HG03064 (cell line): ENCODE results near the gene GFI1B.
"Not testable (repeated sequence)": the region's sequence is repeated elsewhere in the genome, so short reads cannot be mapped to it uniquely, and the experiment has no call there.

Experiments used
- ATAC-seq: cut with Tn5 transposase; IDR thresholded peaks from one replicate; pipeline ENCODE4 v1.9.1; 2021; ENCODE audit warnings: low read depth; ENCODE audit not compliant: unreplicated experiment

Gene GFI1B

DNA sequence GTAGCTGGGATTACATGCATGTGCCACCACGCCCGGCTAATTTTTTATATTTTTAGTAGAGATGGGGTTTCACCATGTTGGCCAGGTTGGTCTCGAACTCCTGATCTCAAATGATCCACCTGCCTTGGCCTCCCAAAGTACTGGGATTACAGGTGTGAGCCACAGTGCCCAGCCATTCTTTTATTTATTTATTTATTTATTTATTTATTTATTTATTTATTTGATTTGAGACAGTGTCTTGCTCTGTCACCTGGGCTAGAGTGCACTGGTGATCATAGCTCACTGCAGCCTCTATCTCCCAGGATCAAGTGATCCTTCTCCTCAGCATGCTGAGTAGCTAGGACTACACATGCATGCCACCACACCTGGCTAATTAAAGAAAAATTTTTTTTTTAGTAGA, 10.6 kb upstream of the GFI1B start:
- ATAC-seq: not testable (repeated sequence)

DNA sequence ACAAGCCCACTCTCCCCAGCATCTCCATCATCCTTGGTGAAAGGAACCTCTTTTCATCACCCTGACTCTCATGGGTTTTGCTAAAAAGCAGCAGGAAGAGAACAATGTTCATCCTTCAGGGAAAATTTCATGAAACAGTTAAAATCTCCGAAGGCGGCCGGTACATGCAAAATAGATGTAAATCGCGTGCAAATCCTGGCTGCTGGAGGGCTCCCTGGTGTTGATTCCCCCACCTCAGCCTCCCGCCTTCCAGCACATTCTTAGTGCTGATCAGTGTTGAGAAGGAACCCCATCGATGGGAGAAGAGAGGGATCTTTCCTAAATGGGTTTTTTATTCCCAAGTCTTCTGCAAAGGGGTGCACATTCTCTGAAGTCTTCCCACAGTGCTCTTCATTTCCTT, 8.7 kb upstream of the GFI1B start:
- ATAC-seq: no peak

DNA sequence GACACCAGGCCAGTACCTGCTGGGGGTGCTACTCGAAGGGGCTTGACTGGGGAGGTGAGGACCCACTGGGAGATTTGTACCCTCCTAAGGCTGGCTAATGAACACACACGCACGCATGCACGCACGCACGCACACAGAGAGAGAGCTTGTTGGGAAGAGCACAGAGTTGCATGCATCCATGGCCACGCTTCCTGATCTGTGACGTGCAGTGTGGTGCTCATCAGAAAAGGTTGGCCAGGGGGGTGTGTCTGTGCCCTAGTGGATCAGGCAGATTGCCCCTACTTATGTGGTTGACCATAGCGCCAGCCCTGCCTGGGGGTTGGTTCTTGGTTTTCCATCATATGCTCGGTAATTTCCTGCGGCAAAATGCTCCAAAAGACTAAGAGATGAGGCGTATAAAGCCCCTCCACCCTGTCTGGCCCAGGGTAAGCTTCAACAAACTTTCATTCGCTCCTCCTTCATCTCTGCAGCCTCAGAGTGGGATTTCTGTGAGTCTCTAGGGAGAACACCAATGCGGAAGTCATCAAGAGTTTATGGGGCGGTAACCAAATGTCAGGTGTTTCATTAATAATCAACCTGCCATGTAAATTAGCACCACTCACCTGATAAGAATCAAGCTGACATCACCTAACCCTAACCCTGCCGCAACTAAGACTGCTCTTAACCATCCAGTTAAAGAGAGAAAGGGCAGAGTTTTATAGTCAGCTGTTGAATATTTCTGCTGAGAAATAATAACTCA, 8.0 kb upstream of the GFI1B start:
- no peak for ATAC-seq

DNA sequence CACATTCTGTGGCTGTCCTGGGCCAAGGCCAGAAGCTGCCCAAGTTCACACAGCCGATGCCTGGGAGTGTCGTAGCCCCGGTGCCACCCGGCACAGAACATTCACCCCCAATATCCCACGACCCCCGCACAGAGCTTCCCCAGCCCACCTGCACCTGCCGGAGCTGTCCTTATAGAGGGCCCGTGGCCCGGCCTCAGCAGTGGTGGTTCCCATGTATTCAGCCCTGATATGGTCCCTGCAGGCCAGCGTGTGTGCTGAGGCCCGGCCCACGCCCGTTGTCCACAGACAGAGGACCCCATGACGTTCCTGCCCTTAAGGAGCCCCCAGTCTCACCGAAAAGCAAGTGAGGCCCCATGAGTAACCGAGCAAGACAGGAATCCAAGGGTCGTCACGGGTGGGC, 5.3 kb upstream of the GFI1B start:
- no peak for ATAC-seq

DNA sequence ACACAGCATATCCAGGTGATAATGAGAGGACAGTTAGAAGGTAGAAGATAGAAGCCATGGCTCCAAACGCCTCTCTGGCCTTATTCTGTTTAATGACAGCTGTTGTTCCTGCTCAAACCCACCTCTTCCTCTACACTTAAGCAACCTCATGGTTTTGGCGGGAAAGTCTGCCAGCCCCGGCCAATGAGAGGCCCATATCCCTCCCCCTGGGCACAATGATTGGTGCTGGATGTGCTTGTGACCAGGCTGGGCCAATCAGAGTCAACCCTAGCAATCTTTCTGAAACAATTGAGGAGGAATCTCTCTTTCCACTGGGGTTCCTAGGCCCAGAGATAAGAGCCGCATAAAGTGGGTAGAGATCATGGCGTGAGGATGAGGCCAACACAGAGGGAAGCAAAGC, 4.8 kb upstream of the GFI1B start:
- ATAC-seq: no peak

DNA sequence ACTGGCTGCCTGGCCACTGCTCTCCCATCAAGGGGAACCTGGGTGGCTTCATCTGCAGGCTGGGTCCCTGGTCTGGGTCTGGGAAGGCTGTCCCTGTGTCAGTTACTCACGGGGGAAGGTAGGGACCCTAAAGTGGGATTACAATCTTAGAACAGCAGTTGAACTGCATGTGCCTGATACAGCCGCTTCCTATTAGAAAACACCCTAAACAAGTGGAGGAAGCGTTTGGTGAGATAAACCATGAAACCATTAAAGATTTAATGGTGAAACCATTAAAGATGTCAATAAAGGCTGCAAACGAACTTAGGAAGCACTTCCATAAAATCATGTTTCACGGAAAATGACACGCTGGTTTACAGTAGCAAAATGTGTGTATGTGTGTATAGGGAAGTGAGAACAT, 2.5 kb upstream of the GFI1B start:
- no peak for ATAC-seq

DNA sequence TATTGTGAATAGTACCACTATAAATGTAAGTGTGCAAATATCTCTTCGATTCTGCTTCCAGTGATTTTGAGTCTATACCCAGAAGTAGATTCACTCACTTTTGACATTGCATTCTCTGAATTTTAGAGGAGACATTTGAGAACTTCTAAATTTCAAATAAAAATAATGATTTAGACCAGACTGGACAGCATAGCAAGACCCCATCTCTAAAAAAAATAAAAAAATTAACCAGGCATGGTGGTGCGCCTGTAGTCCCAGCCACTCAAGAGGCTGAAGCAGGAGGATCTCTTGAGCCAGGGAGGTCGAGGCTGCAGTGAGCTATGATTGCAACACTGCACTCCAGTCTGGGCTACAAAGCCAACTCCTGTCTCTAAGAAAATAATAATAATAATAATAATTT, 1.9 kb upstream of the GFI1B start:
- ATAC-seq: no peak

DNA sequence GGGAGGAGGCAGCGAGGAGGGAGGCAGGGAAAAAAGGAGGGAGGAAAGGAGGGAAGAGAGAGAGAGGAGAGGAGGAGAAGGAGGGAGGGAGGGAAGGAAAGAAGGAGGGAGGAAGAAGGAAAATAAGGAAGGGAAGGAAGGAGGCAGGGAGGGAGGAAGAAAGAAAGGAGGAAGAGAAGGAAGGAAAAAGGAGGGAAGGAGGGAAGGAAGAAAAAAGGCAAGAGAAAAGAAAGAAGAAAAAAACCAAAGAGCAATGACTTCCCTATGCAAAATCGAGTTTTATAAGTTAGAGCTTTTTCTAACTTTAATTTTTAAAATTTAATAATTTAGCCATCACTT, 413 bp upstream of the GFI1B start:
- no peak for ATAC-seq

DNA sequence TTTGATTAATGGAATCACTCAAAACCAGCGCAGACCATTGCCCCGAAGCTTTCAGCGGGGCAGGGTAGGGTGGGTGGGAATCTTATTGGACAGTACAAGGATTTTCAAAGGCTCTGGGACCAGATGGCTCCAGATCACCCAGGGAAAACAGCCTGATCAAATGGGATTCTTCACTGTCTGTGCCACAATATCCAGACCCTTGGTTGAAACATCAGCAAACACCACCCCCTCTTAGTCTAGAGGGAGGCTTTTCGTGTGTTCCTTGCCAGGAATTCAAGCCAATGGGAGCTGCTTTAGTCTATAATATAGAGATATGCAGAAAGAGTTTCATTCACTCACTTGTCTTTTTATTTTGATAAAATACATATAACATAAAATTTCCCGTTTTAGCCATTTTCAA, 1.7 kb downstream of the GFI1B start:
- no peak for ATAC-seq

DNA sequence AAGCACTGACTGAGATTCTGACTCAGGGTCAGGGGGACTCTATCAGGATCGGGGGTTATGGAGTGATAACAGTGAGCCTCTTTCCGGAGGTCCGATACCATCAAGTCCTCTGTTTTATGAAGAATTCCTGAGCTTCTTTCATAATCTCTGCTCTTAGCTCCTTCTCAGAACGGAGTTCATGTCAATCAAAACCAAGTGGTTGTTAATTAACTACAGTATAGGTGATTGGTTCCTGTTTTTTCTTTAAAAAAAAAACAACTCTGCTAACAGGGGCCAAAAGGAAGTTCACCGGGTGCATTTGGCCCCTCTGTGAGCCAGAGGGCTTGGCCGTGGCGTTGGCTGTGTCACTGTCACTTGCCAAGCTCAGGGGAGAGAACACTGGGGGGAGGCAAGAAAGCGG, 4.0 kb downstream of the GFI1B start:
- ATAC-seq: no peak

DNA sequence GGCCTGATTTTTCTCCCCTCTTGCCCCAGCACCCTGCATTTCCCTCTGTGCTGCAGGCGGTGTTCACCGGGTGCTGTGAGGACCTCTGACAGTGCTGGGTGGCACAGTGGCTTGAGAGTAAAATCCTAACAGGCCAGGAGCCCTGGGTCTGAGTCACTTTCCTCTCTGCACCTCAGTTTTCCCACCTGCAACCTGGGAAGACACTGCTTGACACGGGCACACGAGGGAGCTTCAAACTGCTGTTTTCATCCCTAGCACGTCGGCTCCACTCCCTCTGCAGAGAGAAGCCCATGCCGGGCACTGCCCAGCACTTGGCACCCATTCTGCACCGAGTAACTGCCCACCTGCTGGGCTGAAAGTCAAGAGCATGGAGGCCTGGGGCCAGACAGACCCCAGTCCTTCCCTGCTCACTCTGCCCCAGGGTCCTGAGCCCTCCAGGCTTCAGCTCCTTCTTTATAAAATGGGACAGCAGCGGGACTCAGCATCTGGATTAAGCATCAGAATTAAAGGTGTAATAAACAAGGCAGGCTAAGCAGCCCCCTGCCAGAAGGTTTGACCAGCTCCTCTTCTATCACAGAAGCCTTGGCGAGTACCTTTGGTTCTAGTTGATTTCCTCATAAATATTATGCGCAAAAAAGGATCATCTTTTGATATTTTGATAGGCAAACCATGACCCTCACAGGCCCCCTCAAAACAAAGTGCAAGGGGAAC, 5.2 kb downstream of the GFI1B start:
- no peak for ATAC-seq

DNA sequence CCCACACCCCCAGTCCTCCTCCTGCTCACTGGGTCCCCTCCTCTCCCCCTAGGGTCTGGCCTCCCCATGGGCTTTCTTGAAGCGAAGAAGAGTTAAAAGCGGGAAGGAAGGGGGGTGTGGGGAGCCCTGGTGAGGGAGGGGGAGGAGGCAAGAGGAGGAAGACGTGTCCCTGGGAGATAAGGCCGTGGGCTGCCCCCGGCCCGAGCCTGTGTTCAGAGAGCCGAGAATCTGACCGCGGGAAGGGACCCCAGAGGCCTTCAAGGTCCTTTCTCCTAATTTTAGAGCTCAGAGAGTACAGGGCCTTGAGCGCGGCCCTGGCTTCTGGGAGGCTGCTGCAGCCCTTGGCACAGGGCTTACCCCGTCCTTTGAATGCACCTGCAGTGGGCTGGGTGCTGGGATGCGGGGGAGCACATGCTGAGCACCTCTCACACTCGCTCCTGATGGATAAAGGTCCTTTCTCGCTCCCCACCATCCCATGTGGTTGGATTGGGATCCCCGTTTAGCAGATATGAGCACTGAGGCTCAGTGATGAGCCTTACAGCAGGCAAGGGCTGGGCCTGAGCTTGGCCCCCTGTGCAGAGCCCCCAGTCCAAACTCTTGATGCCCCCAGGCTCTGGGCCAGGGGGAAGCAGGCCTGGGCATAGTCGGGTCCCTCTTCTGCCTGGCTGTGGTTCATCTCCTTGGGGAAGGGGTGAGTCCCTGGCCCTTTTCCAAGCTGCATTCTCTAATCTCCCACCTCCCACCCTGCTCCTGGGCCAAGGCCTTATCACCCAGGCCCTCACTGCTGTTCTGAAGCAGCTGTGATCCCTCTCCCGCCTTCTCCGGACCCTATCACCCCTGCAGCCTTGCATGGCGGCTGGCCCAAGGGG, 5.9 kb downstream of the GFI1B start:
- ATAC-seq: no peak

DNA sequence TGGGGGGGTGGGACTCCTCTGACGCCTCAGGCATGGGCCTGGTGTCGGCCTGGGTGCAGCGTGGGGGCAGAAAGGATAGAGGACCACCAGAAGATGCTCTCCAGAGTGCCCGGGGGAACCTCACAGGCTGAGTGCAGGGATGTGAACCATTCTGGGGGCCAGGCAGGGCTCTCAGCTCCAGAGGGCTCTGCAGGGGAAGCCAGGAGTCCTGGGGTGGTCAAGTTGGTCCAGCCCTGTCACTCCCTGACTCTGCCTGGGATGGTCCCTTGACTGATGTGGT, 6.5 kb downstream of the GFI1B start:
- ATAC-seq: no peak

DNA sequence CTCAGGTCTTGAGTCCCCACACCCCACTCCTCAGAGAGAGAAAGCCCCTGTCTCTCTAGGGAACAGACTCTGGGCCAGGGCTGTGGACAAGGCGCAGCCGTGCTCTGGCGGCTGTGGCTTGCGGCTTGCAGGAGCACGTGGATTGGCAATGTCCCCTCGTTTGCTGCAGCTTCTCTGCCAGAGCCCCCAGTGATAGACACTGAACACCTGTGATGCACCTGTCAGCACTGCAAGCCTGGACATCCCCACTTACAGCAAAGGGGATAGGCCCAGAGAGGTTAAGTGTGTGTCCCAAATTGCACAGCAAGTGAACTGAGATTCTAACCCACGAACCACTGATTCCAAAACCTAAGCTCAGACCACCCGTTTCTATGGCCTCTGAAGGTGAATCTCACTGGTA, 7.0 kb downstream of the GFI1B start:
- no peak for ATAC-seq

DNA sequence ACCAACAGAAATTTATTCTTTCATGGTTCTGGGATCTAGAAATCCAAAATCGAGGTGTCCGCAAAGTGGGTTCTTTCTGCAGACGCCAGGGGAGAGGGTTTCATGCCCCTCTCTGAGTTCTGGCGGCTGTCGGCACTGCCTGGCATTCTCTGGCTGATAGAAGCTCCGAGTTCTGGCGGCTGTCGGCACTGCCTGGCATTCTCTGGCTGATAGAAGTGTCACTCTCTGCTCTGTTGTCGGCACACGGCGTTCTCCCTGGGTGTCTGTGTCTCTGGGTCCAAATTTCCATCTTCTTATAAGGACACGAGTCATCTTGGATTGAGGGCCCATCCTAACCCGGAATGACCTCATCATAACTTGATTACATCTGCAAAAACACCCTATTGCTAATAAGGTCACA, 7.6 kb downstream of the GFI1B start:
- no peak for ATAC-seq

DNA sequence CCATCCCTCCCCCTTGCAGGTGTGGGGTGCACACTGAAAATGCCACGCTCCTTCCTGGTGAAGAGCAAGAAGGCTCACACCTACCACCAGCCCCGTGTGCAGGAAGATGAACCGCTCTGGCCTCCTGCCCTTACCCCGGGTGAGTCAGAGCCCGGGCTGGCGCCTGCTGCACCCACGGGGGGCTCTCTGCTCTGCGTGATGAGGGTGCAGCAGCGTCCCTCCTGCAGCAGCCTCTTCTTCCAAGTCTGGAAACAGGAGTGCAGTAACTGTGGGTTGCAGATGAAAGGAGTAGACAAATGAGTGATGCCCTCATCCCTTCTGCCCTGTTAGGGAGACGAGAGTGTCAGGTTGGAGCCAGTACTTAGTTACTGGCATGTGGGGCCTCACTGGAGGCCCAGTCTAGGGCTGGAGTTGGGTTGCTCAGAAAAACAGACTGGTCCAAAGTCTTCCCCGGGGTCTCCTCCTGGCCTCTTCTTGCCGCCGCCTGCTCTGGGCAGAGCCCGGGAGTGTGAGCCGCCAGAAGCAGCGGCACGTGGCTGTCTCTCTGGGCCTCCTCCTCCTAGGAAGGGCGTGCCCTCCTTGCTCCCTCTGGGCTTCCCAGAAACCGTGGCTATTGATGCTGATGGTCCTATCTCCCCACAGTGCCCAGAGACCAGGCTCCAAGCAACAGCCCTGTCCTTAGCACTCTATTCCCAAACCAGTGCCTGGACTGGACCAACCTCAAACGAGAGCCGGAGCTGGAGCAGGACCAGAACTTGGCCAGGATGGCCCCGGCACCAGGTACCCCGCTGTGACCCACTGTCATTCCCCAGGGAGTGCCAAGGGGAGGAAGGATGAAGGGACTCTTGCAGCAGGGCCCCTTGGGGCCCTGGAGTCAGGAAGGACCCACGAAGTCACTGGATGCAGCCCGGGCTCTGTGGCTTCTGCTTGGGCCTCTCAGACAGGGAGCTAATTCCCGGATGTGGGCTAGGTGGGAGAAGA, 8.4 kb downstream of the GFI1B start:
- ATAC-seq: no peak

DNA sequence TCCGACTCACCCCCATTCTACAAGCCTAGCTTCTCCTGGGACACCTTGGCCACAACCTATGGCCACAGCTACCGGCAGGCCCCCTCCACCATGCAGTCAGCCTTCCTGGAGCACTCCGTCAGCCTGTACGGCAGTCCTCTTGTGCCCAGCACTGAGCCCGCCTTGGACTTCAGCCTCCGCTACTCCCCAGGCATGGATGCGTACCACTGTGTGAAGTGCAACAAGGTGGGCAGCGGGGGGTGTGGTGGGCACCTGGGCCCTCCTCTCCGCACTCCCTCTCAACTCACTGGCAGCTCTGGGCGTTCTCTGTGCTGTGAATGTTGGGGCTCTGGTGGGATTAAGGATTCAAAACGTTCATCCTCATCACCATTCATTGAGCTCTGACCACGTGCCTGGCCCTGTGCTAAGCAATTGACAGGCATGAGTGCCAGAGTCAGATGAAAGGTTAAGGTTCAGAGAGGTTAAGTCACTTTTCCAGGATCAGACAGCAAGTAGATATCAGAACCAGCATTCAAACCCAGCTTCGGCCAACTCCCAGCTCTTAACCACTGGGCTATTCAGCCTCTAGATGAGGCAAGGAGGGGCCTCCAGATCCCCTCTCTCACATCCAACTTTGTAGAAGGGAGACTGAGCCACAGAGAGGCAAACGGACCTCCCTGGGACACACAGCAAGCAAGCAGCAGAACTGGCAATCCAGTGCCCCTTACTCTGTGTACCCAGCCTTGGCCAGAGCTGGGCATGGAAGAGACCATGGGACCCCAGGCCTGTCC, 9.9 kb downstream of the GFI1B start:
- ATAC-seq: no peak

DNA sequence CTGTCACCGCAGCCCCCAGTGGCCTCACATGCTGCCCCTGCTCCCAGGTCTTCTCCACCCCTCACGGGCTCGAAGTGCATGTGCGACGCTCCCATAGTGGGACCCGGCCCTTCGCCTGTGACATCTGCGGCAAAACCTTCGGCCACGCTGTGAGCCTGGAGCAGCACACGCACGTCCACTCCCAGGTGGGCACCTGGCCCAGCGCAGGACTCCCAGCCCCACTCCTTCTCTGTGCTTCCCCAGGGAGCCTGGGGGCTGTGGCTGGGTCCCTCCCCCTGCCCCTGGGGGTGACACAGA, 10.5 kb downstream of the GFI1B start:
- no peak for ATAC-seq

DNA sequence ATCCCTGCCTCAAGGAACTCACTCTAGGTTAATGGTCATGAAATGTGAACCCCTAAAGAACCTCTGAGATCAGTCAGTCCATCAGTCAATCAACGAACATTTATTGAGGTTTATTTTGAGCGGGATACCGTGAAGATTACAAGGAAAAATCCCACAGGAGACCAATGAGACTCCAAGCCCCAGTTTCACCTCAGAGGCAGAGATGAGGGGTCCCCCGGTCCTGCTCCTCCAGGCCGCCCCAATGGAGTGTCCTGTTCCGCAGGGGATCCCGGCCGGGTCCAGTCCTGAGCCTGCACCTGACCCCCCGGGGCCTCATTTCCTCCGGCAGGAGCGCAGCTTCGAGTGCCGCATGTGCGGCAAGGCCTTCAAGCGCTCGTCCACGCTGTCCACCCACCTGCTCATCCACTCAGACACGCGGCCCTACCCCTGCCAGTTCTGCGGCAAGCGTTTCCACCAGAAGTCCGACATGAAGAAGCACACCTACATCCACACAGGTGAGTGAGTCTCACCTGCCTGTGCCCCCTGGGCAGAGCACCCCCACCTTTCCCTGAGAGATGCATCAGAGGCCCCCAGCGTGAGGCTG, 11.0 kb downstream of the GFI1B start:
- no peak for ATAC-seq
